ENCODE measurements around the gene CDK3. TPM values are rescaled to one million over a fixed set of nuclear protein-coding genes. Genes with fewer than 3 reads are reported as not detected.
A peak's percentile ranks its signal among the peaks of the same experiment; 100 is the strongest.

The CDK3 gene
- total RNA-seq = 1 to 10 TPM; 3.8 to 4.1 TPM

DNA sequence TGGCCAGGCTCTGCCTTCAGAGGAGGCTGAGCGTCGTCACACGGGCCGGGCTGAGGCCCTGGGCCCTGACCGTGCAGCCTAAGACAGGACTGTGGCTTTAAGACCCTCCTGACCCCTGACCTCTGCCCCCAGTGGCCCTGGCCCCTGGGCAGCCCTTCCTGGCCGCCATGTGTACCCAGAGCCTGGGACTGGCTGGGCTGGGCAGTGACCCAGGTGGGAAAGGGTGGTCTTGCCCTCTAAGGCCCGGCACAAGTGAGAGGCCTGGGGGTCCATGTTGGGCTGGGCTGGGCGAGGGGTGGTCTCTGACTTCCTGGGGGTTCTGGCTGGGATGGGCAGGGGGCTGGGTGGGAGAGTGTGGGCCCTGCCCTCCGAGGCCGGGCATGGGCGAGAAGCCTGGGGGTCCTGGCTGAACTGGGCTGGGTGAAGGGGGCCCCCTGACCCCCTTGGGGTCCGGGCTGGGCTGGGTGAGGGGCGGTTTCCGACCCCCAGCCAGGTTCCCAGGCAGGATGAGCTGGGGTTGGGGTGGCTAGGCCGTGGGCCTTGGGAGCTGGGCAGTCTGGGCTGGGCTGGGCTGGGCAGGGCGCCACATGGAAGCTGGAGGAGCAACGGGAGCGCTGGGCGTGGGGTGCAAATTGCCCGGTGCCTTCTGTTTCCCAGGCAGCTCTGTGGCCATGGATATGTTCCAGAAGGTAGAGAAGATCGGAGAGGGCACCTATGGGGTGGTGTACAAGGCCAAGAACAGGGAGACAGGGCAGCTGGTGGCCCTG is at the start of gene CDK3:
TSS of gene CDK3 (plus strand) at position 101 of the 767 bp plus-strand sequence. CDS start at position 672, 571 bp downstream.
- CTCF ChIA-PET = interaction anchor here (0.7 to 15.1 kb wide), 23 partner anchors 12 to 279 kb away, joined by 3 to 165 read pairs (median 5); partner anchors contain the start of genes ACOX1, FBF1, MRPL38 and TEN1
- no peaks in the 10 kb centered on the region for H3K27me3 Mint-ChIP-seq
- no peak within 1 kb of the TSS for H3K27ac Mint-ChIP-seq
- no peak for DNase-seq
- peaks cover 14% of the 10 kb centered on the region for H3K4me1 Mint-ChIP-seq (ENCODE audit: low read depth)
- ATAC-seq = no peak
- H3K36me3 Mint-ChIP-seq (ENCODE audit: low read depth) = no peaks in the 10 kb centered on the region
- peak; percentile 56 for TF ChIP-seq CTCF (IDR thresholded peaks at IDR 0.05)
- intact Hi-C loops (cut with micrococcal nuclease) = loop anchor here (5.0 kb wide), 1 partner anchor 94 kb away; no protein-coding TSS in a partner anchor
- POLR2A ChIA-PET = no interaction called here
- no peaks in the 10 kb centered on the region for H3K9me3 Mint-ChIP-seq
- H3K4me3 Mint-ChIP-seq = no peak within 1 kb of the TSS

- Mint-ChIP-seq H3K27ac (no peak overlapping the region), H3K4me3 (no peak overlapping the region)
- POLR2A ChIA-PET = no interaction called here
These were observed 49.6 kb upstream of the CDK3 start for GRCh38 chr17:75950855-75951554.

GRCh38 chr17:75959051-75959838 is 41.4 kb upstream of the CDK3 start:
- no peak for ATAC-seq
- no peak overlapping the region for H3K4me3 Mint-ChIP-seq
- ChIA-PET CTCF (interaction anchor here (1.2 to 1.4 kb wide), 3 partner anchors 41 to 55 kb away, joined by 5 to 6 read pairs (median 5); partner anchors contain the start of gene CDK3), POLR2A (interaction anchor here (0.9 kb wide), 1 partner anchor 54 kb away, joined by 3 read pairs; no protein-coding TSS in a partner anchor)
- H3K36me3 Mint-ChIP-seq (ENCODE audit: low read depth) = peaks cover 13% of the 10 kb centered on the region
- DNase-seq = no peak
- TF ChIP-seq CTCF (IDR thresholded peaks at IDR 0.05) = no peak
- H3K27ac Mint-ChIP-seq = no peak overlapping the region
- H3K4me1 Mint-ChIP-seq (ENCODE audit: low read depth) = peaks cover 6% of the 10 kb centered on the region
- H3K9me3 Mint-ChIP-seq = no peaks in the 10 kb centered on the region
- H3K27me3 Mint-ChIP-seq = no peaks in the 10 kb centered on the region
- intact Hi-C loops (cut with micrococcal nuclease) = no loop called here

More at GRCh38 chr17:75950855-75951554, 49.6 kb upstream of the CDK3 start:
- CTCF ChIA-PET = no interaction called here
- Mint-ChIP-seq H3K36me3 (ENCODE audit: low read depth) (peaks cover 22% of the 10 kb centered on the region), H3K9me3 (no peaks in the 10 kb centered on the region), H3K27me3 (no peaks in the 10 kb centered on the region), H3K4me1 (ENCODE audit: low read depth) (no peaks in the 10 kb centered on the region)
- no peak for TF ChIP-seq CTCF (IDR thresholded peaks at IDR 0.05)
- intact Hi-C loops (cut with micrococcal nuclease) = no loop called here
- ATAC-seq (no peak), DNase-seq (no peak)

GRCh38 chr17:75959839-75960511 is 40.7 kb upstream of the CDK3 start:
- Mint-ChIP-seq H3K9me3 (no peaks in the 10 kb centered on the region), H3K4me1 (ENCODE audit: low read depth) (peaks cover 10% of the 10 kb centered on the region), H3K36me3 (ENCODE audit: low read depth) (peaks cover 11% of the 10 kb centered on the region), H3K27me3 (no peaks in the 10 kb centered on the region), H3K27ac (no peak overlapping the region), H3K4me3 (no peak overlapping the region)
- POLR2A ChIA-PET = interaction anchor here (0.6 kb wide), 1 partner anchor 330 kb away, joined by 3 read pairs; no protein-coding TSS in a partner anchor
- intact Hi-C loops (cut with micrococcal nuclease) = no loop called here
- CTCF ChIA-PET = interaction anchor here (0.6 to 1.4 kb wide), 4 partner anchors 40 to 54 kb away, joined by 3 to 6 read pairs (median 5); partner anchors contain the start of gene CDK3
- TF ChIP-seq CTCF (IDR thresholded peaks at IDR 0.05) = no peak
- DNase-seq (no peak), ATAC-seq (no peak)
